Neural crest cell (in vitro differentiated cells): ENCODE results near the gene STRIP2. TPM values are rescaled to one million over a fixed set of nuclear protein-coding genes. Genes with fewer than 3 reads are reported as not detected.

Experiments used
- DNase-seq: peaks from one replicate; pipeline ENCODE4 v3.0.0; 2021; ENCODE audit warnings: low read depth, mixed read lengths, low spot score
- H3K27ac Mint-ChIP-seq: one replicate; pipeline ENCODE4 v1.8.0; 2021; ENCODE audit warnings: mild to moderate bottlenecking, mixed read lengths; ENCODE audit not compliant: unreplicated experiment
- H3K27me3 Mint-ChIP-seq: 2 replicates; pipeline ENCODE4 v1.8.0; 2021; ENCODE audit warnings: low read depth, mild to moderate bottlenecking, mixed read lengths
- H3K36me3 Mint-ChIP-seq: 2 replicates; pipeline ENCODE4 v1.8.0; 2021; ENCODE audit warnings: low read depth, mild to moderate bottlenecking, mixed read lengths
- H3K4me1 Mint-ChIP-seq: 2 replicates; pipeline ENCODE4 v1.8.0; 2021; ENCODE audit warnings: mixed read lengths
- H3K4me3 Mint-ChIP-seq: one replicate; pipeline ENCODE4 v1.8.0; 2021; ENCODE audit warnings: mild to moderate bottlenecking, mixed read lengths
- H3K9me3 Mint-ChIP-seq: 2 replicates; pipeline ENCODE4 v1.8.0; 2021; ENCODE audit warnings: mixed read lengths
- total RNA-seq: library from RNA; stranded (reverse); gene quantifications from 2 replicates; pipeline ENCODE4 v1.2.1, GENCODE V29; 2021
- TF ChIP-seq, protein P1 (sequence below): fragments of 200-600 bp; sonication (generic); conservative IDR thresholded peaks from 2 replicates; pipeline ENCODE4 v1.5.0; 2021; ENCODE audit warnings: antibody characterized with exemption, mild to moderate bottlenecking

Gene STRIP2
- total RNA-seq, 1 donor from 2014 or later: 11.6 TPM

DNA sequence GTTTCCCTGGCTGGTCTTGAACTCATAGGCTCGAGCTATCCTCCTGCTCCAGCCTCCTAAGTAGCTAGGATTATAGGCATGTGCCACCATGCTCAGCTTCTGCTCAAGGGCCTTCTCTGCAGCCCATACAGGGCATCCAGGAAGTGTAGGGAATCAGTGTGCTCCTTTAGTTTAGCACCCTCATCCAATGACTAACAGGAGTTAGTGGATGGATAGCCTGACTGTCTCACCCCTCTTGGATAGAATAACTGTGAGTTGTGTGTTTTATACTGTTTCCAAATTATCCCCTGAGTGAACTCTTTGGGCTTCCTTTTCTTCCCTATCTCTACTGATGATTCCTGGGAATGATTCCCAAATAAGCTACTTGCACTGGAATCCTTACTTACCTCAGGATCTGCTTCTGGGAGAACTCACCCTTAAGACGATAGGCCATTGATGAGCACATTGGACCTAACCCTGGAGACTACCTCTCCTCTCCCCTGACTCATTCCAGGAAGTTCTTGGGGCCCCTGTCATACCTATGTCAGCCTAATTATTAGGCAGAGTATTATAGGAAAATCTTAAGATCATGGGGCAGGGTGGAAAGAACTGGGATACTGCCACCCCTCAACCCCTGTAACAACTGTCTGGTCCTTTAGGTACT, 18.5 kb downstream of the STRIP2 start:
- H3K4me1 Mint-ChIP-seq: peaks cover 4% of the 10 kb centered on the region
- peaks cover 47% of the 10 kb centered on the region for H3K36me3 Mint-ChIP-seq
- no peak overlapping the region for H3K27ac Mint-ChIP-seq
- peaks cover 15% of the 10 kb centered on the region for H3K9me3 Mint-ChIP-seq
- no peaks in the 10 kb centered on the region for H3K27me3 Mint-ChIP-seq
- TF ChIP-seq, protein P1, sequence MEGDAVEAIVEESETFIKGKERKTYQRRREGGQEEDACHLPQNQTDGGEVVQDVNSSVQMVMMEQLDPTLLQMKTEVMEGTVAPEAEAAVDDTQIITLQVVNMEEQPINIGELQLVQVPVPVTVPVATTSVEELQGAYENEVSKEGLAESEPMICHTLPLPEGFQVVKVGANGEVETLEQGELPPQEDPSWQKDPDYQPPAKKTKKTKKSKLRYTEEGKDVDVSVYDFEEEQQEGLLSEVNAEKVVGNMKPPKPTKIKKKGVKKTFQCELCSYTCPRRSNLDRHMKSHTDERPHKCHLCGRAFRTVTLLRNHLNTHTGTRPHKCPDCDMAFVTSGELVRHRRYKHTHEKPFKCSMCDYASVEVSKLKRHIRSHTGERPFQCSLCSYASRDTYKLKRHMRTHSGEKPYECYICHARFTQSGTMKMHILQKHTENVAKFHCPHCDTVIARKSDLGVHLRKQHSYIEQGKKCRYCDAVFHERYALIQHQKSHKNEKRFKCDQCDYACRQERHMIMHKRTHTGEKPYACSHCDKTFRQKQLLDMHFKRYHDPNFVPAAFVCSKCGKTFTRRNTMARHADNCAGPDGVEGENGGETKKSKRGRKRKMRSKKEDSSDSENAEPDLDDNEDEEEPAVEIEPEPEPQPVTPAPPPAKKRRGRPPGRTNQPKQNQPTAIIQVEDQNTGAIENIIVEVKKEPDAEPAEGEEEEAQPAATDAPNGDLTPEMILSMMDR: no peak
- DNase-seq: no peak
- H3K4me3 Mint-ChIP-seq: no peak overlapping the region

DNA sequence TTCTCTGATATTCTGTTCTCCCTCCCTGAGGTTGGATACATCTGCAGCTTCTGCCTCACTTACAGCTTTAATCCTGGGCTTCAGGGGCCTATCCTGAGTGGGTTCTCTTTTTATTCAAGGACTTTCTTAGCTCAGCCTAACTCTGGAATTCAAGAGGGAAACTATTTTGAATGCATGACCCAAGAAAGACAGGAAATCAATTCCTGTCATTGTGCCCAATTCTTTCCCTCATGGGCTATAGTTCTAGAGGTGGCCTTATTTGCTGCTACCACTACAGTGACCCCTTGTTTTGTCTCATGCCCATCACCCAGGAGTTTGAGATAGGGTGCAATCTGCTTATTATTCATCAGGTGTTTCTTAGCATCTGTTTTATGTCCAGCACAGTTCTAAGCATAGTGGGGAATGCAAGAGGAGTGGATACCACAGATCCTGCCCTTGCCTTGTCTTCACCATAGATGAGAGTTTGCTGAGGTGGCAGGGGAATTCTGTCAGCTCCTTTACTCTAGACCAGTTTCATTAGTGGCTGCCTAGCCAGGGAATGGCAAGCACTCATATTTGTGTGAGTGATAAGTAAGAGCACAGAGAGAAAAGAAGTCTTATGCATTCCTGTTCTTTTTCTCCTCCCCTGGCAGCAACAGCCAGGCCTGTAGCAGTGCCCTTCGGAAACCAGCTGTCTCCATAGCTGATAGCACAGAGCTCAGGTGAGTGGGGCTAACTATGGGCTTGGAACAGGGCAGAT, 19.4 kb downstream of the STRIP2 start:
- peaks cover 39% of the 10 kb centered on the region for H3K36me3 Mint-ChIP-seq

DNA sequence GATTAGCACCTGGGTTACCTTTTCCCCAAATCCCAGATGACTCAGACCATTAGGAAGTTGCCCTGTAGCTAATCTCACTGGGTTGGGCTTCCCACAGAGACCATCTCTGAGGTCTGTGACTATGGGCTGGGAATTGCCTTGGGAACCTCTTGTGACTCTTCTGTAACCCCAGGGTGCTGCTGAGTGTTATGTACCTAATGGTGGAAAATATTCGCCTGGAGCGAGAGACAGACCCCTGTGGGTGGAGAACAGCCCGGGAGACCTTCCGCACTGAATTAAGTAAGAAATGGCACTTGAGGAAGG, 20.0 kb downstream of the STRIP2 start:
- Mint-ChIP-seq H3K27me3 (no peaks in the 10 kb centered on the region), H3K36me3 (peaks cover 33% of the 10 kb centered on the region), H3K4me1 (peaks cover 4% of the 10 kb centered on the region), H3K27ac (no peak overlapping the region), H3K9me3 (peaks cover 7% of the 10 kb centered on the region), H3K4me3 (no peak overlapping the region)
- DNase-seq: no peak
- TF ChIP-seq, protein P1: no peak

More for the DNA sequence above, 19.4 kb downstream of the STRIP2 start:
- peaks cover 13% of the 10 kb centered on the region for H3K9me3 Mint-ChIP-seq
- H3K4me3 Mint-ChIP-seq: no peak overlapping the region
- TF ChIP-seq, protein P1: no peak
- no peak for DNase-seq
- no peaks in the 10 kb centered on the region for H3K27me3 Mint-ChIP-seq
- H3K27ac Mint-ChIP-seq: peak overlapping the region; percentile 35
- peaks cover 4% of the 10 kb centered on the region for H3K4me1 Mint-ChIP-seq

DNA sequence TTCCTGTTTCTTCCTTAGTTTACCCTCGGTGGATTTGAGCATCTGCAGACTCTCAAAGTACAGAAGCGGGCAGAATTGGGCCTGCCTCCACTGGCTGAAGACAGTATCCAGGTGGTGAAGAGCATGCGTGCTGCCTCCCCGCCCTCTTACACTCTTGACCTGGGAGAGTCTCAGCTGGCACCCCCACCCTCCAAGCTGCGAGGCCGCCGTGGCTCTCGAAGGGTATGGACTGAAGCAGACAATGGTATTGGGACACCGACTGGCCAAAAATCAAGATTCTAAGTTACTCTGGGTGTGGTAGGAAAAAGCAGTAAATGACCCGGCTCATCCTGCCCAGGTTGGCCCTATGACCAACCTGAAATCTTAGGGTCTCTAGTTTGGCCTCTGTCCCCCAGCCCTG, 22.2 kb downstream of the STRIP2 start:
- H3K27me3 Mint-ChIP-seq: no peaks in the 10 kb centered on the region
- no peaks in the 10 kb centered on the region for H3K9me3 Mint-ChIP-seq
- H3K4me3 Mint-ChIP-seq: no peak overlapping the region
- no peak for DNase-seq
- H3K36me3 Mint-ChIP-seq: peaks cover 16% of the 10 kb centered on the region
- peaks cover 4% of the 10 kb centered on the region for H3K4me1 Mint-ChIP-seq
- peak overlapping the region; percentile 94 for H3K27ac Mint-ChIP-seq
- TF ChIP-seq, protein P1: no peak

DNA sequence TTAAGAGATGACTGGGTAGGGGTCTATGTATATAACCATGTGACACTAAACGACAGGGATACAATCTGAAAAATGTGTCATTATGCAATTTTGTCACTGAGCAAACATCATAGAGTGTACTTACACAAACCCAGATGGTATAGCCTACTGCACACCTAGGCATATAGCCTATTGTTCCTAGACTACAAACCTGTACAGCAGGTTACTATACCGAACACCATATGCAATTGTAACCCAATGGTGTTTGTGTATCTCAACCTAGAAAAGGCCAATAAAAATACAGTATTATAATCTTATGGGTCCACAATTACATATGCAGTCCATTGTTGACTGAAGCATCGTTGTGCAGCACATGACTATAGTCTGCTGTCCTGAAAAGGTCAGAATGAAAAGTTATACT, 22.9 kb downstream of the STRIP2 start:
- peaks cover 4% of the 10 kb centered on the region for H3K4me1 Mint-ChIP-seq
- H3K27me3 Mint-ChIP-seq: no peaks in the 10 kb centered on the region
- H3K36me3 Mint-ChIP-seq: peaks cover 10% of the 10 kb centered on the region
- no peak for DNase-seq
- TF ChIP-seq, protein P1: no peak
- no peak overlapping the region for H3K4me3 Mint-ChIP-seq
- no peaks in the 10 kb centered on the region for H3K9me3 Mint-ChIP-seq
- no peak overlapping the region for H3K27ac Mint-ChIP-seq
